ENCODE measurements around the gene DPEP2. TPM values are rescaled to one million over a fixed set of nuclear protein-coding genes. Genes with fewer than 3 reads are reported as not detected.

Gene DPEP2
- total and polyA plus RNA-seq, 2 of the 4 experiments (the other 2 are of a cell fraction) = not detected

DNA sequence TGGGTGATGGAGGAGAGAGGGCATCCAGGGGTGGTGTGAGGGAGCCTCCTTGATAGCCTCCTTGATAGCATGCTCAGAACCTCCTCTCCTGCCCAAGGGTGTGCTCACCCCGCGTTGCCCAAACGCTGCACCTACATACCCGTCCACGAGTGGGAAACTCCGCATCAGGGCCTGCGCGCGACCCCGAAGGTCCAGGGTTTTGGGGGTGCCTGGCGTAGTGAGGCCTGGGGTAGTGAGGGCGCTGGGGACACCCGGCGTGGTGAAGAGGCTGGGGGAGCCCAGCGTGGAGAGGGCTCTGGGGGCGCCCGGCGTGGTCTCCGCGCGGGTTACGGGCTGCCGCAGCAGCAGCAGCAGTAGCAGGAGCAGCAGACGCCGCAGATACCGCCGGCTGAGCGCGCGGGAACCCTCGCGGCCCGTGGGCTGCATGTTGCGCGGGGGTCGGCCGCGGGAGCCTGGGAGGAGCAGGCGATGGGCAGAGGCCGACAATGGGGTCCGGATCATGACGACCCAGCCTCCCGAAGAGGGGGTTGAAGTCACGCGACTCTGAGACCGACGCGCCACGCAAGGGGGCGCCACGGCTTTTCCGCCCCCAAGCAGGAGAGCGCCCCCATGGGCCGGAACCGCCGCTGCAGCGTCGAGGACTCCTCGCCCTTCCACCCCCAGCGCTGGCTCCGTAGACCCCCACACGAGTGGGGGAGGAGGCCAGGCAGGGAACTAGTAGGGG is 19.2 kb downstream of the DPEP2 start, which contains the start of gene DPEP3:
Gene DPEP3, minus strand, starts transcription at position 545 of the 724 bp plus-strand sequence. Its CDS starts 119 bp downstream, at position 426.
- in situ Hi-C loops (cut with MboI; ENCODE audit: low sequenced_read_pairs) = loop anchor here (10.0 kb wide), 1 partner anchor 245 kb away; no protein-coding TSS in a partner anchor
- dilution Hi-C loops (cut with HindIII; ENCODE audit: low sequenced_read_pairs, unreplicated experiment) = no loop called here
- Histone ChIP-seq H2AK5ac (ENCODE audit: low read depth, low read length) (no peak within 1 kb of the TSS), H3K9me3 (ENCODE audit: control insufficient read depth, insufficient read depth, low read length) (no peaks in the 10 kb centered on the region), H2AFZ (replicated peaks; ENCODE audit: low read length, poor library complexity) (peak within 1 kb of the TSS; percentile 43), H3K4me2 (ENCODE audit: low read depth, low read length) (no peak within 1 kb of the TSS), H3K23ac (ENCODE audit: low read depth, low read length) (no peak within 1 kb of the TSS), H2BK15ac (ENCODE audit: low read depth, low read length) (no peak within 1 kb of the TSS), H2AK9ac (replicated peaks; ENCODE audit: low read depth, low read length, poor library complexity) (no peak within 1 kb of the TSS), H3K18ac (ENCODE audit: low read depth, low read length) (no peak within 1 kb of the TSS), H4K91ac (ENCODE audit: insufficient read depth, low read depth, low read length) (no peak within 1 kb of the TSS), H3K9ac (ENCODE audit: low read depth, low read length) (no peak within 1 kb of the TSS), H3K4ac (ENCODE audit: low read depth, low read length) (no peak within 1 kb of the TSS), H3K14ac (replicated peaks; ENCODE audit: low read depth, low read length) (no peak within 1 kb of the TSS), H2BK120ac (ENCODE audit: low read depth, low read length) (no peak within 1 kb of the TSS), H3K9me1 (ENCODE audit: insufficient read depth, low read length) (no peaks in the 10 kb centered on the region), H4K8ac (ENCODE audit: low read depth in 2 of 2, low read length in 2 of 2) (no peak within 1 kb of the TSS), H2BK20ac (ENCODE audit: low read depth, low read length) (no peak within 1 kb of the TSS), H3K56ac (ENCODE audit: extremely low read depth, insufficient read depth, low read length) (no peak within 1 kb of the TSS), H4K20me1 (ENCODE audit: insufficient read depth, low read length) (no peaks in the 10 kb centered on the region; the same call in 1 of the 2 replicates), H4K5ac (ENCODE audit: low read depth, low read length) (no peak within 1 kb of the TSS), H3K36me3 (ENCODE audit: control insufficient read depth, insufficient read depth, low read length) (no peaks in the 10 kb centered on the region), H3K4me1 (ENCODE audit: control insufficient read depth, insufficient read depth, low read length) (peaks cover 1% of the 10 kb centered on the region; the same call in 1 of the 2 replicates), H3K27ac (ENCODE audit: insufficient read depth, low read length) (no peak within 1 kb of the TSS), H2BK5ac (ENCODE audit: low read depth, low read length, poor library complexity, severe bottlenecking) (no peak within 1 kb of the TSS), H3K79me1 (ENCODE audit: low read depth in 1 of 2, low read length in 2 of 2) (no peaks in the 10 kb centered on the region), H3K4me3 (ENCODE audit: insufficient read depth, low read depth, low read length) (no peak within 1 kb of the TSS), H3K27me3 (ENCODE audit: control insufficient read depth, insufficient read depth, low read length) (peaks cover 29% of the 10 kb centered on the region)
- intact Hi-C loops (cut with micrococcal nuclease) = no loop called here
- ATAC-seq (ENCODE audit: low read depth) (no peak), DNase-seq (no peak)
- ChIA-PET CTCF (no interaction called here), POLR2A (ENCODE audit: unreplicated experiment) (no interaction called here)
- no TSS peak for BruUV-seq (replicated peaks)
- 65% methylated on average over 22 of the region's 62 CpGs; no CpG with 5 or more reads in 1 of the 2 experiments for WGBS, 2 experiments (ENCODE audit: extremely low coverage in 2 of 2, insufficient read length in 1 of 2)
- no peak for TF ChIP-seq CHD1 (IDR thresholded peaks at IDR 0.05; ENCODE audit: low read depth, low read length)
- TF ChIP-seq, protein P1, sequence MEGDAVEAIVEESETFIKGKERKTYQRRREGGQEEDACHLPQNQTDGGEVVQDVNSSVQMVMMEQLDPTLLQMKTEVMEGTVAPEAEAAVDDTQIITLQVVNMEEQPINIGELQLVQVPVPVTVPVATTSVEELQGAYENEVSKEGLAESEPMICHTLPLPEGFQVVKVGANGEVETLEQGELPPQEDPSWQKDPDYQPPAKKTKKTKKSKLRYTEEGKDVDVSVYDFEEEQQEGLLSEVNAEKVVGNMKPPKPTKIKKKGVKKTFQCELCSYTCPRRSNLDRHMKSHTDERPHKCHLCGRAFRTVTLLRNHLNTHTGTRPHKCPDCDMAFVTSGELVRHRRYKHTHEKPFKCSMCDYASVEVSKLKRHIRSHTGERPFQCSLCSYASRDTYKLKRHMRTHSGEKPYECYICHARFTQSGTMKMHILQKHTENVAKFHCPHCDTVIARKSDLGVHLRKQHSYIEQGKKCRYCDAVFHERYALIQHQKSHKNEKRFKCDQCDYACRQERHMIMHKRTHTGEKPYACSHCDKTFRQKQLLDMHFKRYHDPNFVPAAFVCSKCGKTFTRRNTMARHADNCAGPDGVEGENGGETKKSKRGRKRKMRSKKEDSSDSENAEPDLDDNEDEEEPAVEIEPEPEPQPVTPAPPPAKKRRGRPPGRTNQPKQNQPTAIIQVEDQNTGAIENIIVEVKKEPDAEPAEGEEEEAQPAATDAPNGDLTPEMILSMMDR (conservative IDR thresholded peaks at IDR 0.05; ENCODE audit: low read depth, low read length) = peak; percentile 46

Data from IMR-90 (cell line).